Measurements from ENCODE around the gene RNF113B.

Gene RNF113B

GRCh38 chr13:98176777-98177608 is at the start of gene RNF113B:
TSS of gene RNF113B (minus strand) at chr13:98177269. CDS start at chr13:98177236, 33 bp downstream.
- no peak for DNase-seq

- no peak for DNase-seq
These were observed 49.4 kb upstream of the RNF113B start for GRCh38 chr13:98226496-98226895.

- DNase-seq: no peak
These were observed 48.2 kb upstream of the RNF113B start for GRCh38 chr13:98225036-98225940.

GRCh38 chr13:98224557-98224956 is 47.5 kb upstream of the RNF113B start:
- DNase-seq: no peak

GRCh38 chr13:98223741-98224140 is 46.7 kb upstream of the RNF113B start:
- DNase-seq: no peak

- no peak for DNase-seq
These were observed 45.7 kb upstream of the RNF113B start for GRCh38 chr13:98222816-98223215.

GRCh38 chr13:98222081-98222554 is 45.0 kb upstream of the RNF113B start:
- DNase-seq: no peak

- DNase-seq: peak; percentile 36
These were observed 44.2 kb upstream of the RNF113B start for GRCh38 chr13:98221234-98221633.

- DNase-seq: no peak
These were observed 43.3 kb upstream of the RNF113B start for GRCh38 chr13:98220271-98220791.

GRCh38 chr13:98219685-98220084 is 42.6 kb upstream of the RNF113B start:
- no peak for DNase-seq

- DNase-seq: no peak
These were observed 40.5 kb upstream of the RNF113B start for GRCh38 chr13:98217597-98217996.

- DNase-seq: no peak
These were observed 39.7 kb upstream of the RNF113B start for GRCh38 chr13:98216711-98217285.

- DNase-seq: no peak
These were observed 39.1 kb upstream of the RNF113B start for GRCh38 chr13:98216135-98216565.

- DNase-seq: no peak
These were observed 38.4 kb upstream of the RNF113B start for GRCh38 chr13:98215508-98215907.

- no peak for DNase-seq
These were observed 37.6 kb upstream of the RNF113B start for GRCh38 chr13:98214707-98215106.

GRCh38 chr13:98214008-98214643 is 37.1 kb upstream of the RNF113B start:
- DNase-seq: no peak

- DNase-seq: no peak
These were observed 36.3 kb upstream of the RNF113B start for GRCh38 chr13:98213354-98213753.

- no peak for DNase-seq
These were observed 35.7 kb upstream of the RNF113B start for GRCh38 chr13:98212763-98213162.

GRCh38 chr13:98208606-98209005 is 31.5 kb upstream of the RNF113B start:
- DNase-seq: no peak

- no peak for DNase-seq
These were observed 30.3 kb upstream of the RNF113B start for GRCh38 chr13:98207416-98207815.

- no peak for DNase-seq
These were observed 29.9 kb upstream of the RNF113B start for GRCh38 chr13:98206946-98207345.

- DNase-seq: no peak
These were observed 27.5 kb upstream of the RNF113B start for GRCh38 chr13:98204546-98204945.
